ENCODE data around the gene MCTP2. TPM values are rescaled to one million over a fixed set of nuclear protein-coding genes. Genes with fewer than 3 reads are reported as not detected.

The MCTP2 gene
- total RNA-seq, 1 donor from 2014 or later = 1.5 TPM

- no peak for DNase-seq (ENCODE audit: low spot score)
- no peak overlapping the region for H3K4me3 Mint-ChIP-seq (ENCODE audit: unreplicated experiment)
- no peaks in the 10 kb centered on the region for H3K27me3 Mint-ChIP-seq (ENCODE audit: unreplicated experiment)
- no peaks in the 10 kb centered on the region for H3K9me3 Mint-ChIP-seq (ENCODE audit: unreplicated experiment)
- H3K4me1 Mint-ChIP-seq (ENCODE audit: unreplicated experiment) = peaks cover 9% of the 10 kb centered on the region
- no peaks in the 10 kb centered on the region for H3K36me3 Mint-ChIP-seq (ENCODE audit: low read depth, unreplicated experiment)
- H3K27ac Mint-ChIP-seq (ENCODE audit: unreplicated experiment) = no peak overlapping the region
- no peak for TF ChIP-seq CTCF (IDR thresholded peaks at IDR 0.05; ENCODE audit: unreplicated experiment)
Measured at GRCh38 chr15:94366781-94367180, 135.4 kb downstream of the MCTP2 start.

GRCh38 chr15:94367726-94368535 is 136.6 kb downstream of the MCTP2 start:
- no peak for TF ChIP-seq CTCF (IDR thresholded peaks at IDR 0.05; ENCODE audit: unreplicated experiment)
- no peaks in the 10 kb centered on the region for H3K36me3 Mint-ChIP-seq (ENCODE audit: low read depth, unreplicated experiment)
- no peak overlapping the region for H3K27ac Mint-ChIP-seq (ENCODE audit: unreplicated experiment)
- DNase-seq (ENCODE audit: low spot score) = no peak
- no peak overlapping the region for H3K4me3 Mint-ChIP-seq (ENCODE audit: unreplicated experiment)
- H3K27me3 Mint-ChIP-seq (ENCODE audit: unreplicated experiment) = no peaks in the 10 kb centered on the region
- H3K9me3 Mint-ChIP-seq (ENCODE audit: unreplicated experiment) = no peaks in the 10 kb centered on the region
- peaks cover 5% of the 10 kb centered on the region for H3K4me1 Mint-ChIP-seq (ENCODE audit: unreplicated experiment)

GRCh38 chr15:94370206-94370935 is 139.0 kb downstream of the MCTP2 start:
- no peak overlapping the region for H3K4me3 Mint-ChIP-seq (ENCODE audit: unreplicated experiment)
- no peaks in the 10 kb centered on the region for H3K36me3 Mint-ChIP-seq (ENCODE audit: low read depth, unreplicated experiment)
- no peak for TF ChIP-seq CTCF (IDR thresholded peaks at IDR 0.05; ENCODE audit: unreplicated experiment)
- no peaks in the 10 kb centered on the region for H3K9me3 Mint-ChIP-seq (ENCODE audit: unreplicated experiment)
- H3K27ac Mint-ChIP-seq (ENCODE audit: unreplicated experiment) = no peak overlapping the region
- no peaks in the 10 kb centered on the region for H3K4me1 Mint-ChIP-seq (ENCODE audit: unreplicated experiment)
- no peak for DNase-seq (ENCODE audit: low spot score)
- no peaks in the 10 kb centered on the region for H3K27me3 Mint-ChIP-seq (ENCODE audit: unreplicated experiment)

GRCh38 chr15:94370936-94371285 is 139.6 kb downstream of the MCTP2 start:
- Mint-ChIP-seq H3K27me3 (ENCODE audit: unreplicated experiment) (no peaks in the 10 kb centered on the region), H3K9me3 (ENCODE audit: unreplicated experiment) (no peaks in the 10 kb centered on the region), H3K36me3 (ENCODE audit: low read depth, unreplicated experiment) (no peaks in the 10 kb centered on the region), H3K4me1 (ENCODE audit: unreplicated experiment) (no peaks in the 10 kb centered on the region), H3K4me3 (ENCODE audit: unreplicated experiment) (no peak overlapping the region), H3K27ac (ENCODE audit: unreplicated experiment) (no peak overlapping the region)
- no peak for TF ChIP-seq CTCF (IDR thresholded peaks at IDR 0.05; ENCODE audit: unreplicated experiment)
- DNase-seq (ENCODE audit: low spot score) = no peak

- H3K36me3 Mint-ChIP-seq (ENCODE audit: low read depth, unreplicated experiment) = no peaks in the 10 kb centered on the region
- no peak for DNase-seq (ENCODE audit: low spot score)
- no peak for TF ChIP-seq CTCF (IDR thresholded peaks at IDR 0.05; ENCODE audit: unreplicated experiment)
- no peaks in the 10 kb centered on the region for H3K27me3 Mint-ChIP-seq (ENCODE audit: unreplicated experiment)
- H3K9me3 Mint-ChIP-seq (ENCODE audit: unreplicated experiment) = no peaks in the 10 kb centered on the region
- no peak overlapping the region for H3K4me3 Mint-ChIP-seq (ENCODE audit: unreplicated experiment)
- peaks cover 4% of the 10 kb centered on the region for H3K4me1 Mint-ChIP-seq (ENCODE audit: unreplicated experiment)
- H3K27ac Mint-ChIP-seq (ENCODE audit: unreplicated experiment) = no peak overlapping the region
Measured at GRCh38 chr15:94372821-94373220, 141.5 kb downstream of the MCTP2 start.
